GM19239 (cell line): ENCODE measurements around the gene RMND5A.
A peak's percentile ranks its signal among the peaks of the same experiment; 100 is the strongest.

ENCODE experiments used
- DNase-seq: peaks from one replicate; pipeline ENCODE4 v3.0.0; 2011; ENCODE audit warnings: low spot score; ENCODE audit not compliant: insufficient read length
- FAIRE-seq: peaks from 2 replicates; lab custom pipeline; 2011; peaks lifted over from hg19 to GRCh38; lab: Jason Lieb, UNC

The RMND5A gene

GRCh38 chr2:86758405-86758804 is 38.3 kb downstream of the RMND5A start:
- no peak for DNase-seq
- FAIRE-seq: no peak

GRCh38 chr2:86760371-86760770 is 40.3 kb downstream of the RMND5A start:
- DNase-seq: no peak
- no peak for FAIRE-seq

GRCh38 chr2:86764661-86765309 is 44.7 kb downstream of the RMND5A start:
- DNase-seq (peak; percentile 26), FAIRE-seq (peak; percentile 96)

- DNase-seq (no peak), FAIRE-seq (no peak)
These were observed 45.2 kb downstream of the RMND5A start for GRCh38 chr2:86765310-86765695.

- DNase-seq: no peak
- no peak for FAIRE-seq
These were observed 48.3 kb downstream of the RMND5A start for GRCh38 chr2:86768189-86768949.

- DNase-seq: no peak
- FAIRE-seq: no peak
These were observed 49.7 kb downstream of the RMND5A start for GRCh38 chr2:86769838-86770237.

GRCh38 chr2:86770816-86771301 is 50.8 kb downstream of the RMND5A start:
- DNase-seq (no peak), FAIRE-seq (no peak)

GRCh38 chr2:86772611-86773010 is 52.5 kb downstream of the RMND5A start:
- DNase-seq (no peak), FAIRE-seq (no peak)

GRCh38 chr2:86774862-86775261 is 54.8 kb downstream of the RMND5A start:
- FAIRE-seq: no peak
- DNase-seq: no peak

GRCh38 chr2:86775338-86775737 is 55.2 kb downstream of the RMND5A start:
- FAIRE-seq (no peak), DNase-seq (no peak)

- no peak for DNase-seq
- no peak for FAIRE-seq
These were observed 56.4 kb downstream of the RMND5A start for GRCh38 chr2:86776532-86776931.

- DNase-seq: no peak
- FAIRE-seq: no peak
These were observed 58.9 kb downstream of the RMND5A start for GRCh38 chr2:86778957-86779356.

- FAIRE-seq: no peak
These were observed 59.9 kb downstream of the RMND5A start for GRCh38 chr2:86779971-86780370.

GRCh38 chr2:86781363-86781762 is 61.3 kb downstream of the RMND5A start:
- FAIRE-seq (no peak), DNase-seq (no peak)

More at GRCh38 chr2:86779971-86780370, 59.9 kb downstream of the RMND5A start:
- DNase-seq: no peak

- FAIRE-seq: no peak
These were observed 62.7 kb downstream of the RMND5A start for GRCh38 chr2:86782748-86783147.

GRCh38 chr2:86783615-86784339 is 63.7 kb downstream of the RMND5A start:
- DNase-seq (peak; percentile 62), FAIRE-seq (peak; percentile 84)

More at GRCh38 chr2:86782748-86783147, 62.7 kb downstream of the RMND5A start:
- no peak for DNase-seq

- no peak for FAIRE-seq
- no peak for DNase-seq
These were observed 65.4 kb downstream of the RMND5A start for GRCh38 chr2:86785456-86785855.

GRCh38 chr2:86786001-86786536 is 66.0 kb downstream of the RMND5A start:
- no peak for FAIRE-seq
- DNase-seq: no peak

GRCh38 chr2:86787736-86788135 is 67.6 kb downstream of the RMND5A start:
- DNase-seq (no peak), FAIRE-seq (no peak)

GRCh38 chr2:86788165-86788564 is 68.1 kb downstream of the RMND5A start:
- DNase-seq: no peak
- no peak for FAIRE-seq
